Testis (tissue), 3 donors: ENCODE data around the gene TSSC4. TPM values are rescaled to one million over a fixed set of nuclear protein-coding genes. Genes with fewer than 3 reads are reported as not detected.

ENCODE experiments used
- DNase-seq: peaks from one replicate; pipeline ENCODE4 v3.0.0-alpha.2; 2019
- H3K27ac ChIP-seq, 2 donors: fragments of 200-600 bp; sonication (generic); one replicate each; pipeline ENCODE4 v1.5.1; 2019
- H3K27me3 ChIP-seq: fragments of 200-600 bp; sonication (generic); one replicate; pipeline ENCODE4 v1.5.1; 2019
- H3K36me3 ChIP-seq: fragments of 200-600 bp; sonication (generic); one replicate; pipeline ENCODE4 v1.5.1; 2017; ENCODE audit warnings: low read depth; ENCODE audit errors: missing control alignments
- H3K4me1 ChIP-seq: fragments of 200-600 bp; sonication (generic); one replicate; pipeline ENCODE4 v1.5.1; 2019
- H3K4me3 ChIP-seq, 2 donors: fragments of 200-600 bp; sonication (generic); one replicate each; pipeline ENCODE4 v1.5.1; 2017 to 2019
- H3K9me3 ChIP-seq: fragments of 200-600 bp; sonication (generic); one replicate; pipeline ENCODE4 v1.5.1; 2017
- CTCF ChIP-seq, 3 experiments: fragments of 450-650 bp in 2 of 3; fragments of 200-600 bp in 1 of 3; sonication (generic) in 1 of 3; IDR thresholded peaks; one replicate each; pipeline ENCODE4 v1.5.1; 2016 to 2019; ENCODE audit warnings: antibody characterized with exemption in 3 of 3, mild to moderate bottlenecking in 2 of 3, moderate library complexity in 1 of 3
- POLR2A ChIP-seq: fragments of 450-650 bp; IDR thresholded peaks from one replicate; pipeline ENCODE4 v1.6.1; 2017; ENCODE audit warnings: antibody characterized with exemption, mild to moderate bottlenecking, moderate library complexity
- WGBS, 2 donors: methylation state at CpG; one replicate each; pipeline ENCODE4 v1.1.5; 2018; 5-methylcytosine and 5-hydroxymethylcytosine counted together
- intact Hi-C: fragments of 100-400 bp; cut with DNase I; formaldehyde crosslinking; loops from one replicate; pipeline ENCODE4 v1.15.1; 2023; ENCODE audit warnings: low total_unique reads
- polyA plus RNA-seq: library from polyadenylated mRNA; stranded (reverse); fragments of 350-450 nt; fragmentation: Illumina TruSeq; extraction: RNeasy Lipid Tissue Mini Kit (QIAGEN cat#74804); gene quantifications from one replicate; pipeline ENCODE4 v1.2.3, GENCODE V29; 2014; ENCODE audit warnings: low read depth, low replicate concordance; ENCODE audit not compliant: insufficient read depth
- total RNA-seq, 2 donors: library from RNA; depleted of rRNA; stranded (reverse); fragments of >200 nt; gene quantifications; one replicate each; pipeline ENCODE4 v1.2.3, GENCODE V29; 2016

The TSSC4 gene
- total and polyA plus RNA-seq, 3 donors from 2014 or later, result 87.4 to 133 (median 95.5) TPM

DNA sequence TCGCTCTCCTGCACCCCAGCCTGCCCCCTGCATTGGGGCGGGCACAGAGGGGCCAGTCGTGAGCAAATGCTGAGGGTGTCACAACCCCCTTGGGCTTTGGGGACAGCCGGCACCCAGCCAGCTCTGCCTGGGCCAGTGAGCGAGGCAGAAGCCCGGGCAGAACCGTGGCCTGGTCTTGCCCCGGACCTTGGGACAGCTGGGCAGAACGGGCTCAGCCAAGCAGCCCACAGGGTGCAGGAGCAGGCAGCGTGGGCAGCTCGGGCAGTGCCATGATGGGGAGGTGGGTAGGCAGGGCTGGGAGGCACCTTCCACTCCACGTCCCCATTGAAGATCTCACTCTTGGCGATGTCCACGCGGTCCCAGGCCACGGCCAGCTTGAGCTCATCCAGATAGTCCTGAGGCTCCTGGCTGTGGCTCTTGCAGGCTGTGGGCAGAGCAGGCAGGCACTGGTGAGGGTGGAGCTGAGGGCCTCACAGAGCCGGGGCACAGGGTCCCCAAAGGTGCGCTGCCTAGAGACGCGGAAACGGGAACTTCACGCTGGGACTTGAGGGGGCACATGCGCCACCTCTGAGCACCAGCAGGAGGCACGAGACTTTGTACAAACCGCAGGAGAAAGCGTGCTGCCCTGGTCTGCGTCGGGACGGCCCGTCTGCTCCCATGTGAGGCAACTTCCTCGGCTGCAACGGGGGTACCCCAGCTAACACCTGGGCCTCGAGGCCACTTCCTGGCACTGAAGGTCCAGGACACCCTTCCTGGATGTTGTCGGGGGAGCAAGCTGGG lies 15.2 kb downstream of the TSSC4 start:
- Histone ChIP-seq H3K4me1 (peaks cover 3% of the 10 kb centered on the region), H3K9me3 (no peaks in the 10 kb centered on the region), H3K27ac (no peak overlapping the region), H3K27me3 (no peaks in the 10 kb centered on the region), H3K4me3 (no peak overlapping the region), H3K36me3 (no peaks in the 10 kb centered on the region)
- no peak for DNase-seq
- intact Hi-C loops, result loop anchor here (5.0 kb wide), 1 partner anchor 108 kb away; no protein-coding TSS in a partner anchor
- 88 to 91% methylated on average over 22 to 34 of the region's 34 CpGs for WGBS, 2 donors
- TF ChIP-seq POLR2A (no peak), CTCF (IDR thresholded peaks at IDR 0.05) (no peak)

GRCh38 chr11:2416765-2417164 lies 16.2 kb downstream of the TSSC4 start:
- 84 to 88% methylated on average over 18 of the region's 18 CpGs for WGBS, 2 donors
- Histone ChIP-seq H3K27ac (no peak overlapping the region), H3K4me3 (no peak overlapping the region), H3K4me1 (peaks cover 3% of the 10 kb centered on the region), H3K9me3 (no peaks in the 10 kb centered on the region), H3K27me3 (no peaks in the 10 kb centered on the region), H3K36me3 (no peaks in the 10 kb centered on the region)
- no peak for DNase-seq
- intact Hi-C loops, result loop anchor here (5.0 kb wide), 1 partner anchor 109 kb away; no protein-coding TSS in a partner anchor
- TF ChIP-seq CTCF (IDR thresholded peaks at IDR 0.05), result no peak
- no peak for TF ChIP-seq POLR2A

GRCh38 chr11:2417856-2418692 lies 17.5 kb downstream of the TSSC4 start:
- Histone ChIP-seq H3K4me3 (no peak overlapping the region), H3K36me3 (no peaks in the 10 kb centered on the region), H3K9me3 (no peaks in the 10 kb centered on the region), H3K27me3 (no peaks in the 10 kb centered on the region), H3K27ac (no peak overlapping the region), H3K4me1 (peaks cover 3% of the 10 kb centered on the region)
- WGBS, 2 donors, result 56 to 78% methylated on average over 4 to 30 of the region's 30 CpGs
- TF ChIP-seq CTCF (IDR thresholded peaks at IDR 0.05), result no peak
- TF ChIP-seq POLR2A, result no peak
- intact Hi-C loops, result loop anchor here (5.0 kb wide), 1 partner anchor 111 kb away; no protein-coding TSS in a partner anchor
- no peak for DNase-seq

DNA sequence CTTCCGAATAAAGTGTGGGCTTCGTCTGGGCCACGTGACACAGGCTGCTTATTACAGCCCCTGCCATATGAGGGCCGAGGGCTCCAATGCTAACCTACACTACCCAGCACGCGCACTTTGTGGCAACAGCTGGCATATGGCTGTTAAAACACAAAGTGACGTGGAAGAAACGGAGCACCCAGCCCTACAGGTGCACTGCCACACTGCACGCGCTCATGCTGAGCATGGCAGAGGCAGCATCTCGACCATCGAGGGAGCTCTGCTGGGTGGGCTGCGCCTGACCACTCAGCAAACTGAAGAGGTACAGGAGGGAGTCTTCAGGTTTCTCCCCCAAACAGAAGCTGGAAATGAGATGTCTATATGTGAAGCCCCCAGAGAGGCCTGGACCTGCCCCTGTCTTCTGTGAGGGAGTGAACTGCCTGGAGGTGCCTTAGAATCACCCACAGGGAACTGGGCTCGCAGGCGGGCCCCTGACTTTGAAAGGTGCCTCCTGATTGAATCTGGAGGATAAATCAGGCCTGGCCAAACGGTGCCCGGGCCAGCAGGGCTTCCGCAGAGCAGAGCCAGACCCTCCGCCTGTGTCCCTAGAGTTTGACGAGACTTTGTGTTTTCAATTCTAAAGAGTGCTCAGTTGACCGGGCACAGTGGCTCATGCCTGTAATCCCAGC lies 18.3 kb downstream of the TSSC4 start:
- no peaks in the 10 kb centered on the region for H3K36me3 ChIP-seq
- WGBS, 2 donors, result 82 to 87% methylated on average over 20 to 21 of the region's 21 CpGs
- DNase-seq, result no peak
- H3K27ac ChIP-seq, result no peak overlapping the region
- H3K9me3 ChIP-seq, result no peaks in the 10 kb centered on the region
- no peaks in the 10 kb centered on the region for H3K27me3 ChIP-seq
- intact Hi-C loops, result loop anchor here (5.0 kb wide), 1 partner anchor 112 kb away; no protein-coding TSS in a partner anchor
- no peak overlapping the region for H3K4me3 ChIP-seq
- peaks cover 3% of the 10 kb centered on the region for H3K4me1 ChIP-seq
- TF ChIP-seq CTCF (IDR thresholded peaks at IDR 0.05) (no peak), POLR2A (no peak)
